Coronary artery (tissue), 2 donors: Measurements from ENCODE around the gene CLEC16A.

Source experiments
- DNase-seq: peaks from one replicate; pipeline ENCODE4 v3.0.0-alpha.2; 2017; ENCODE audit warnings: low spot score
- H3K27ac ChIP-seq, 2 donors: fragments of 200-600 bp; sonication (generic); one replicate each; pipeline ENCODE4 v1.5.1; 2016 to 2019
- H3K4me3 ChIP-seq: fragments of 200-600 bp; sonication (generic); 2 replicates; pipeline ENCODE4 v1.5.1; 2016; ENCODE audit warnings: mild to moderate bottlenecking, moderate library complexity
- TF ChIP-seq, protein P1 (sequence below): fragments of 200-600 bp; sonication (generic); IDR thresholded peaks from one replicate; pipeline ENCODE4 v1.5.1; 2019; ENCODE audit warnings: antibody characterized with exemption

The CLEC16A gene

GRCh38 chr16:11145173-11145818 is 200.9 kb downstream of the CLEC16A start:
- H3K27ac ChIP-seq, result no peak overlapping the region
- DNase-seq, result no peak

GRCh38 chr16:11145819-11146211 is 201.5 kb downstream of the CLEC16A start:
- H3K4me3 ChIP-seq, result no peak overlapping the region
- no peak overlapping the region for H3K27ac ChIP-seq
- DNase-seq, result no peak
- TF ChIP-seq, protein P1, sequence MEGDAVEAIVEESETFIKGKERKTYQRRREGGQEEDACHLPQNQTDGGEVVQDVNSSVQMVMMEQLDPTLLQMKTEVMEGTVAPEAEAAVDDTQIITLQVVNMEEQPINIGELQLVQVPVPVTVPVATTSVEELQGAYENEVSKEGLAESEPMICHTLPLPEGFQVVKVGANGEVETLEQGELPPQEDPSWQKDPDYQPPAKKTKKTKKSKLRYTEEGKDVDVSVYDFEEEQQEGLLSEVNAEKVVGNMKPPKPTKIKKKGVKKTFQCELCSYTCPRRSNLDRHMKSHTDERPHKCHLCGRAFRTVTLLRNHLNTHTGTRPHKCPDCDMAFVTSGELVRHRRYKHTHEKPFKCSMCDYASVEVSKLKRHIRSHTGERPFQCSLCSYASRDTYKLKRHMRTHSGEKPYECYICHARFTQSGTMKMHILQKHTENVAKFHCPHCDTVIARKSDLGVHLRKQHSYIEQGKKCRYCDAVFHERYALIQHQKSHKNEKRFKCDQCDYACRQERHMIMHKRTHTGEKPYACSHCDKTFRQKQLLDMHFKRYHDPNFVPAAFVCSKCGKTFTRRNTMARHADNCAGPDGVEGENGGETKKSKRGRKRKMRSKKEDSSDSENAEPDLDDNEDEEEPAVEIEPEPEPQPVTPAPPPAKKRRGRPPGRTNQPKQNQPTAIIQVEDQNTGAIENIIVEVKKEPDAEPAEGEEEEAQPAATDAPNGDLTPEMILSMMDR, result no peak

More at GRCh38 chr16:11145173-11145818, 200.9 kb downstream of the CLEC16A start:
- TF ChIP-seq, protein P1, result no peak
- no peak overlapping the region for H3K4me3 ChIP-seq

- Histone ChIP-seq H3K27ac (no peak overlapping the region), H3K4me3 (no peak overlapping the region)
- DNase-seq, result no peak
- TF ChIP-seq, protein P1, result no peak
Measured at GRCh38 chr16:11147033-11147753, 202.8 kb downstream of the CLEC16A start.

DNA sequence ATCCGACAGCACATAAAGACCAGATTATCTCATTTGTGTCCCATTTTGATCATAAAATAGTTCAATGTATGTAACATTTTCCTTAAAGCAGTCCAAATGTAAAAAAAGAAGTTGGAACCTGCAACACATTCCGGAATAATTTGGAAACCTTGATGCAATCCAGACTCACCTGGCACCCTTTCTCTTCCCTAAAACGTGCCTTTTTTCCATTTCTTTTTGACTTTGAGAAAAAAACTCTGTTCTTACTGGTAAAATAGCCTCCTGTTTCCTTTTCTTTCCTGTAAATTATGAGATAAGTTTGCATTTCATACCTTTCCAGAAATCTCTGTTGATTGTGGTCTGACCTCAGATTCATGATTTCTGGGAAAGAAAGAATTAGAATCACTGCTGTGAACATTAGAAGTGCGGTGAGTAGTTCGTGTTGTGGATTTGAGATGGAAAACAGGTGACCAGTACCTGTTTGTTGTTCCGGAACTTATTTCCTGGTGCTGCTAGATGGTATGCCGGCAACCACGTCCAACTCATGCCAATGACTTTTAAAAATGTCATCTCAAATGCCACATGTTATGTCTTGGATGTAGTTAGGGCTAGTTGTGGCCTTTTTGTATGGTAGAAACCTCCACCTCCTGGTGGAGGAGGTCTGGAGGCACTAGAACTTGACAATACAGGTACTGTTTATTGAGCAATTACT is 203.5 kb downstream of the CLEC16A start:
- TF ChIP-seq, protein P1, result no peak
- DNase-seq, result no peak
- H3K27ac ChIP-seq, result no peak overlapping the region
- no peak overlapping the region for H3K4me3 ChIP-seq

DNA sequence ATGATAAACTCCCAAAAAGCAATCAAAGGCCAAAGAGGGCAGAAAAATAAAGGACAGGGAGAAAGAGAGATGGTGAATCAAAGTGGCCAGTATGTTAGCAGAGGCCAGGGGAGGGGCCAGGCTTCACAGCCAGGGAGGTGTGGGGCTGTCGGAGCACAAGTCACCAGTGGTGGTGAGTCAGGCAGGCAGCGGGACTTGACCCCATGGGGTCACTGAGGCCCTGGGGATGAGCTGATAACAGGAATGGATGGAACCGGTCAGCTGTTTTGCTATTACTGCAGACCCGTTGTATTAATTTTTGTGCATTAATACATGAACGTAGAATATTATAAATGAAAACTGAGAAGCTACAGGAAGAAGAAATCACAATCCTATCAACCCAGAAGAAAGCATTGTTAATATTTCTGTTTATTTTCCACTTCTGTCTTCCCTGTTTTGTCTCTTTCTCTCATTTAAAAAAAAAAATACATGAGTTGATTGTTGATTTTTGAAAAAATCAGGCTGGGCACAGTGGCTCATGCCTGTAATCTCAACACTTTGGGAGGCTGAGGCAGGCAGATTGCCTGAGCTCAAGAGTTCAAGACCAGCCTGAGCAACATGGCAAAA is 204.8 kb downstream of the CLEC16A start:
- no peak for DNase-seq
- TF ChIP-seq, protein P1, result no peak

DNA sequence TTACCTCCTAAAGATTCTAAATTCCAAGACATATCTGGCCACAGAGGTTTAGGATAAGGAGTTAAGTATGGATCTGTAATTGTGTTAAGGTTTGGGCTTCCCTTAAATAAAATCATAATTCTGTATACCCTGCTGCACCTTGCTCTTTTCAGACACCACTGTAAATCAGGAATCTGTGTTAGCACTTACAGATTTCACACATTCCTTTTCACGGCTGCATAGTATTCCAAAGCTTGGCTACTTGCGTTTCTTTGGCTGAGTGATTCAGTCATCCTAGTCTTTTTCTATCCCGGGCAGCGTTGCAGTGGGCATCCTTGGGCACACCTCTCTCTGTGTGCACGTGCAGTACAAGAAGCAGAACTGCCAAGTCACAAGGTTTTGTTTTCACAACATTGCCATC is 205.8 kb downstream of the CLEC16A start:
- no peak overlapping the region for H3K4me3 ChIP-seq
- DNase-seq, result no peak
- TF ChIP-seq, protein P1, result no peak
- no peak overlapping the region for H3K27ac ChIP-seq

More for the DNA sequence above, 204.8 kb downstream of the CLEC16A start:
- no peak overlapping the region for H3K4me3 ChIP-seq
- H3K27ac ChIP-seq, result no peak overlapping the region
